HG03457 (cell line): ENCODE measurements around the gene ZNF692.
"Not testable (repeated sequence)": the region's sequence is repeated elsewhere in the genome, so short reads cannot be mapped to it uniquely, and the experiment has no call there.

ENCODE experiments used
- ATAC-seq: cut with Tn5 transposase; IDR thresholded peaks from one replicate; pipeline ENCODE4 v1.9.1; 2021; ENCODE audit warnings: moderate number of reproducible peaks; ENCODE audit not compliant: unreplicated experiment

The ZNF692 gene

DNA sequence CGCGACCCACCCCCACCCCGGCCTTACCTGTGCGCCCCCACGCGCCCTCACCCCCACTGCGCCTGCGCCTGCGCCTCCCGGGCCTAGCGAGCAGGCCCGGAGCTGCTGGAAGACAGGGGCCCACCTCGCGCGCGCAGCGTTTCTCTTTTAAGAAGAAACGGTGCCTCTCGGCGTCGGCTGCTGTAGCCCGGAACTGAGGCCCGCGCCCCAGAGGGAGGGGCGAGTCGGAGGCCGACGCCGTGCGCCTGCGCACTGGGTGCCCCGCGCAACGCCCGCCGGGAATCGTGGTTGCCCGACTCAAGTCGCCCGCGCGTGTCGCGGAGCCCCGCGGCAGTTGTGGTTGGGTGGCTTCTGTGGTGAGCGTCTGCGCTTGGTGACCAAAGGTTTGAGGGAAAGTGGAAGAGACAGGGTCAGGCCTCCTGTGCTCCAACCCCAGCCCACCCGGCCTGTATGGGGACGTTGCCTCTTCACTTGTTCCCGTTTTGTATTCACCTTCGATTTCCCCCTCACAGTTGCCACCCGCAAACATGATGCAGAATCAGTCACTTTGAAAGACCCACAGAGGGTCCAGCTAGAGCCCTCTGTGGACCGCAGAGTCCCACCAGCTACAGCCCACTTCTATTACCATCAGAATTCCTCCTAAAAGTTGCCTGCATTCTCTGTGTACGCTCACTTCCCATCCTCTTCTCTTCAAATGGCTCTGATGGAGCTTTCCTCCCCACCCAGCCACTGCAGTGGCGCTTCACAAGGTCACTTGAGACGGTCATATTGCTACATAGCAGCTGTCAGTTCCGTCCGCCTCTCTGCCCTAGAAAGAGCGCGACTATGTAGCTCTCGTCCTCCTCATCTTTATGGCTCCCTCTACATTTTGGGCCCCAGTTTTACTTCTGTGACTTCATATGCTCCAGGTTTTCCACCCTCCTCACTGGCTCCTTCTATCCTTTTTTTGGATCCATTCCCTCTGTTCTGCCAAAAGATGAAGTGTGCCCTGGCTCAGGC, at the start of gene ZNF692:
Gene ZNF692, minus strand, starts transcription at position 195 of the 999 bp plus-strand sequence. CDS start 776 bp downstream, outside the sequence.
- peak; percentile 80 for ATAC-seq

- ATAC-seq = no peak
These were observed 48.1 kb upstream of the ZNF692 start for GRCh38 chr1:248906753-248907661.

DNA sequence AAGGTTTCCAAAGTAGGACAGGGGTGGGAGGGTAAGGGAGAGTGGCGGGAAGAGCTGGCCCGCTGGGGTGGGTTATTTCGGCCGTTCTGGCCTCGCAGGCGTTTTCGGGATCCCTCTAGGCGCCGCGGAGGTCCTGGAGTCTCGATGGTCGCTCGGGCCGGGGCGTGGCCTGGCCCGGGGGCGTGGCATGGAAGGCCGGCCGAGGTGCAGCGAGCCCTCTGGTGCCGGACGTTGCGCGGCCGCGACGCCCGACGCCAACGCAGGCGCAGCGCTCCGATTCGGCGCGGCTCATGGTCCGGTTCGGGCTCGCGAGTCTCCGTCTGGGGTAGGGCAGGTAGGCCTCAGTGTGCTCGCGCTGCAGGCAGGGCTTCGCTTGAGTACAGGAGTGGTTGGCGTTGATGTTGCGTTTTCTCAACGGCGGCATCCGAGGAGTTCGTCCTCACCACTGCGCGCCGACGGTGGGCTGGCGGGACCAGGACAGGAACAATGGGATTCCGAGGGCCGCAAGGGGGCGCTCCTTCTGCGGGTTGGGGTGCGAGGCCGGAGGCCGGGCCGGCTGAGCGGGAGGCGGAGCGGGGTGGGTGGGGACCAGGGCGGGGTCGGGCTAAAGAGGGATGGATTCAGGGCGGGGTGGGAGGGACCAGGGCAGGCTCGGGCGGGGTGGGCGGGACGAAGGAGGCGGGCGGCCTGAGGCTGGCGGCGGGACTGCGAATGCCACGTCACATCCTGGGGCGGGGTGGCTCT, 47.3 kb upstream of the ZNF692 start, which contains the start of gene PGBD2:
Gene PGBD2, plus strand, starts transcription at position 227 of the 744 bp plus-strand sequence. CDS start 7,628 bp downstream, outside the sequence.
- peak; percentile 96 for ATAC-seq

- no peak for ATAC-seq
These were observed 46.8 kb upstream of the ZNF692 start for GRCh38 chr1:248905662-248906008.

- ATAC-seq = no peak
These were observed 45.7 kb upstream of the ZNF692 start for GRCh38 chr1:248904437-248905216.

- ATAC-seq = no peak
These were observed 42.7 kb upstream of the ZNF692 start for GRCh38 chr1:248901578-248901977.

DNA sequence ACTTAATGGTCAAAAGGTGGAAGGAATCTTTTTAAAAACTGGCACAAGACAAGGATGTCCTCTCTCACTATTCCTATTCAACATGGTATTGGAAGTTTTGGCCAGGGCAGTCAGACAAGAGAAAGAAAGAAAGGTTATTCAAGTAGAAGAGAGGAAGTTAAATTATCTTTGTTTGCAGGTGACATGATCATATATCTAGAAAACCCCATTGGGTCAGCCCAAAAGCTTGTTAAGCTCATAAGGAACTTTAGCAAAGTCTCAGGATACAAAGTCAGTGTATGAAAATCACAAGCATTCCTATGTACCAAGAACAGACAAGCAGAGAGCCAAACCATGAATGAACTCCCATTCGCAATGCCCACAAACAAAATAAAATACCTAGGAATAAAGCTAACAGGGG, 41.8 kb upstream of the ZNF692 start:
- no peak for ATAC-seq

DNA sequence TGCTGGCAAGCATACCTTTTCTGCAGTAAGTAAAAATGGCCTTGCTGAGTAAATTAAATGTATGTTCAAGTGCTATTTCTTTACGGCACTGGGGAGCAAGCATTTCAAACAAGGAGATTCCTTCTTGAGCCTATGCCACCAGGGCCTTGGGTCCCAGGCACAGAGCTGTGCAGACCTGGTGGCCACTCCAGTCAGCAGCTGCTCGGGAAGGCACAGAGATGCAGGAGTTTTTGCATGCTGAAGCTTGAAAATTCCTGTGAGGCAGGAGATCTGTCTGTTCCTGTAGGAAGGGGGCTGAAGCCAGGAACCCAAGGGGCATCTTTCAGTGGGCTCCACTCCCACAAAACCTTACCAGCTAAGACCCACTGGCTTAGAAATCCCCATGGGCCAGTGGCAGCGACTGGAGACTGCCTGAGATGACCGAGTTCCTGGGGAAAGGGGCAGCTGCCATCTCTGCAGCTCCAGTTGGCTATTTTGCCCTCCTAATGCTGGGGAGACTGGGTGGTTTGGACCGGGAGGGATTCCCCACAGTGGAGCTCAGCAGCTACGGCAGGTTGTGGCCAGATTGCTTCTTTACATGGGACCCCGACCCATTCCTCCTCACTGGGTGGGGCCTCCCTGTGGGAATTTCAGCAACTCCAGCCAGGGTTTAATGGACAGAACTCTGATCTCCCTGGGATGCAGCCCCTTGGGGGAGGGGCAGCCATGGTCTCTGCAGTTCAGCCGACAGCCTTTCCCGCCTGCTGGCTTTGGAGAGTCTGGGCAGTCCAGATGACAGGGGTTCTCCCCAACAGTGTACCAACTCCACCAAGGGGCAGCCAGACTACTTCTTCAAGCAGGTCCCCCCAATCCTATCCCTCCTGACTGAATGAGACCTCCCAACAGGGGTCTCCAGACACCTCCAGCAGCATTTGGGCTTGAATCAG, 38.8 kb upstream of the ZNF692 start:
- no peak for ATAC-seq

DNA sequence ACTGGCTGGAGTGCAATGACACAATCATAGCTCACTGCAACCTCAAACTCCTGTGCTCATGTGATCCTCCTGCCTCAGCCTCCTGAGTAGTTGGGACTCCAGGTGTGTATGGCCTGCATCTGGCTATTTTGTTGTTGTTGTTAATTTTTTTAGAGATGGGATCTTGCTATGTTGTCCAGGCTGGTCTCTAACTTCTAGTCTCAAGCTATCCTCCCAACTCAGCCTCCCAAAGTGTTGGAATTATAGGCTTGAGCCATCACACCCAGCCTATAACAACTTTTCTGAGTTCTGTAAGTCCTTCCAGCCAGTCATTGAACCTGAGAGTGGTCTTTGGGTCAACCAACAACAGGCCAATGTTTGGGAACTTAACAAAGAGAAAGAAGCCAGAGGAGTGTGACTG, 36.0 kb upstream of the ZNF692 start:
- ATAC-seq = no peak

GRCh38 chr1:248892590-248892989, 33.7 kb upstream of the ZNF692 start:
- no peak for ATAC-seq

- no peak for ATAC-seq
These were observed 32.9 kb upstream of the ZNF692 start for GRCh38 chr1:248891758-248892157.

DNA sequence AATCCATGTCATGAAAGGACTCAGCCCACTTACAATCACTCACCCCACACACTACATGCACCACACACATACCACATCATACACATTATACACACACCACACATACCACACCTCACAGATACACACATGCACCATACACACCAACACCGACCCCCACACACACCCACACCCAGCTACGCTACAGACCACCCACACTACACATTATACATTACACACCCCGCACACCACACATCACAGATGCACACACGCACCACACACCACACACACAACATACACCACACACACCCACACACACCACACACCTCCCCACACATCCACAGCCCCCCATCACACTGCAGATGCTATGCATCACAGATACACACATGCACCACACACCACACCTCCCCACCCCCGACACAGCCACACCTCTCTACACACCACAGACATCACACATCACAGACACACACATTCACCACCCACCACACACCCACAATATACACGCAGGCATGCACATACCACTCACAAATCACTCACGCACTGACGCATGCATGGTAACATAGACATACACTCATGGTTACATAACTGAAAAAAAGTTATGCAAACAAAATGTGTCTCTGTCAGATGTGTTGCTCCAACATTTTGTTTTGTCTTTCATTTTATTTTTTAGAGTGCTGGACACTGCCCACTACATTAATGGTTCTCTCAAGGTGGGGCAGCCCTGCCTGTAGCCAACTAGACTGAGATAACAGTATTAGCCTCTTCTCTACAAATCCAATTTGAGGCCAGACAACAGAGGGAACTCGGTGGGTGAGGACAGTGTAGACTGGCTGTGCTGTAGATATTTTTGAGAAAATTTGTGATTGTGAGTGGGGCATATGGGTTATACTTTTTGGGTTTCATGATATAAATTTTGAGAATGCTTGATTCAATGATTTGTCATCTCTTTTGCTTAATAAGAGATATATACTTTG, 31.9 kb upstream of the ZNF692 start:
- ATAC-seq = no peak

GRCh38 chr1:248889914-248890243, 31.0 kb upstream of the ZNF692 start:
- not testable (repeated sequence) for ATAC-seq

GRCh38 chr1:248886237-248886895, 27.5 kb upstream of the ZNF692 start:
- ATAC-seq = no peak

GRCh38 chr1:248885646-248886045, 26.8 kb upstream of the ZNF692 start:
- no peak for ATAC-seq

GRCh38 chr1:248884632-248885295, 25.9 kb upstream of the ZNF692 start:
- no peak for ATAC-seq

GRCh38 chr1:248882427-248882826, 23.5 kb upstream of the ZNF692 start:
- ATAC-seq = not testable (repeated sequence)
